Transverse colon (tissue), 4 donors: ENCODE data around the gene CAMTA1. TPM values are rescaled to one million over a fixed set of nuclear protein-coding genes. Genes with fewer than 3 reads are reported as not detected.

ENCODE experiments used
- DNase-seq: peaks from one replicate; pipeline ENCODE4 v3.0.0-alpha.2; 2019
- H3K27ac ChIP-seq, 4 donors: fragments of 200-600 bp; sonication (generic); 2 replicates each; pipeline ENCODE4 v1.5.1; 2016 to 2018; ENCODE audit warnings: inconsistent platforms in 4 of 4
- H3K27me3 ChIP-seq: fragments of 200-600 bp; sonication (generic); 2 replicates; pipeline ENCODE4 v1.5.1; 2017; ENCODE audit warnings: inconsistent platforms
- H3K36me3 ChIP-seq, 4 donors: fragments of 200-600 bp; sonication (generic); 2 replicates each; pipeline ENCODE4 v1.5.1; 2017 to 2019; ENCODE audit warnings: inconsistent platforms in 4 of 4
- H3K4me1 ChIP-seq, 4 donors: fragments of 200-600 bp; sonication (generic); 2 replicates each; pipeline ENCODE4 v1.5.1; 2017 to 2020; ENCODE audit warnings: inconsistent platforms in 4 of 4
- H3K4me3 ChIP-seq, 4 donors: fragments of 200-600 bp; sonication (generic); 1 replicate in 1 of 4; 2 replicates in 3 of 4; pipeline versions ENCODE4 v1.5.1 to v1.6.1; 2017 to 2019; ENCODE audit warnings: inconsistent platforms in 4 of 4
- H3K9me3 ChIP-seq, 2 donors: fragments of 200-600 bp; sonication (generic); 2 replicates each; pipeline ENCODE4 v1.5.1; 2017 to 2019; ENCODE audit warnings: inconsistent platforms in 2 of 2
- EP300 ChIP-seq: sonication (generic); formaldehyde crosslinking; IDR thresholded peaks from one replicate; pipeline ENCODE4 v1.6.1; 2017; ENCODE audit warnings: antibody characterized with exemption, low read depth
- POLR2A ChIP-seq: fragments of 450-650 bp; IDR thresholded peaks from one replicate; pipeline ENCODE4 v1.6.1; 2016; ENCODE audit warnings: antibody characterized with exemption, mild to moderate bottlenecking, moderate library complexity
- POLR2AphosphoS5 ChIP-seq, 3 donors: sonication (generic); formaldehyde crosslinking; IDR thresholded peaks; one replicate each; pipeline ENCODE4 v1.6.1; 2016; ENCODE audit warnings: antibody characterized with exemption in 3 of 3
- WGBS, 2 donors: methylation state at CpG; one replicate each; pipeline ENCODE4 v1.1.5; 2018; ENCODE audit warnings: low coverage in 1 of 2; 5-methylcytosine and 5-hydroxymethylcytosine counted together
- in situ Hi-C, 4 donors: fragments of 200-750 bp; cut with MboI; loops; one replicate each; pipeline versions ENCODE4 v1.15.0 to v1.15.1; 2017; ENCODE audit warnings: low sequenced_read_pairs in 3 of 4, low pct_ligation_motif_present in 1 of 4, low pct_unique_long_range_greater_than_20kb in 1 of 4
- intact Hi-C: fragments of 100-400 bp; cut with DNase I; formaldehyde crosslinking; loops from one replicate; pipeline ENCODE4 v1.15.1; 2023; ENCODE audit warnings: low total_unique reads
- total RNA-seq, 4 donors: library from RNA; depleted of rRNA; stranded (reverse); fragments of >200 nt; gene quantifications; one replicate each; pipeline ENCODE4 v1.1.0, GENCODE V29; 2016
- TF ChIP-seq, protein P1 (sequence below), 5 experiments: fragments of 200-600 bp in 3 of 5; fragments of 450-650 bp in 2 of 5; sonication (generic) in 3 of 5; IDR thresholded peaks; 1 replicate in 2 of 5; 2 replicates in 3 of 5; pipeline ENCODE4 v1.5.1; 2016 to 2017; ENCODE audit warnings: antibody characterized with exemption in 5 of 5, inconsistent platforms in 3 of 5, mild to moderate bottlenecking in 2 of 5, moderate library complexity in 1 of 5

CAMTA1 gene
- total RNA-seq, 4 donors from 2014 or later: 93.8 to 268 (median 130) TPM

DNA sequence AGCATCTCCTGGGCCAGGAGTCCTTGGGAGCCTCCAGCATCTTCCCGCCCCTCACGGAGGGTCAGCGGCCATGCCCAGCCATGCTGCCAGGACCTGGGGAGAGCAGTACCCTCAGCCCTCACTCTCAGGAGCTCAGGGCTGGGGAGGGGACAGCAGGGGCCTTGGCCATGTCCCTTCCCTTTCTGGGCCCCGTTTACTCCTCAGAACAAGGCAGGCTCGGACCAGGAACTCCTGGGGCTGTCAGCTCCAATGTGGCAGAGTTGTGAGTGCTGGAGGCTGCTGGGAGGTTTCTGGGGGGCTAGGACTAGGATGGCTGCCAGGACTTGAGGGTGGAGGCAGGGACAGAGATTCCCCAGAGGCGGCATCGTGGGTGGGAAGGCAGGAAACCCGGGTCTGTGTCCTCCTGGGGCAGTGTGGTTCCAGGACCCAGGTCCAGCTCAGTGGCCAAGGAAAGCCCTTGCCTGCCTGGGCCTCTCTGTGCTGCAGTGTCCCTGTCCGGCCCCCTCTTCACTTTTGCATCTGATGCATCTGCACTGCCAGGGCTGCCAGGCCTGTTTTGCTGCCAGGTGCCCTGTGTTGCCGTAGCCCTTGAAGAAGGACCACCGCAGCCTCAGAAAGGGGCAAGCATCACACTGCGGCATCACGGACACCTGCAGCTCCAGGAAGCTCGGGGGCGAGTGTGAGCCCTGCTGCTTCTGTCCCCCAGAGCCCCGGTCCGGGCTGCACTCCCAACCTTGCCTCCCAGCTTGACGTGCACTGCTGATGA lies 223.9 kb downstream of the CAMTA1 start:
- in situ Hi-C loops: no loop called here
- Histone ChIP-seq H3K9me3 (no peaks in the 10 kb centered on the region), H3K36me3 (no peaks in the 10 kb centered on the region)

DNA sequence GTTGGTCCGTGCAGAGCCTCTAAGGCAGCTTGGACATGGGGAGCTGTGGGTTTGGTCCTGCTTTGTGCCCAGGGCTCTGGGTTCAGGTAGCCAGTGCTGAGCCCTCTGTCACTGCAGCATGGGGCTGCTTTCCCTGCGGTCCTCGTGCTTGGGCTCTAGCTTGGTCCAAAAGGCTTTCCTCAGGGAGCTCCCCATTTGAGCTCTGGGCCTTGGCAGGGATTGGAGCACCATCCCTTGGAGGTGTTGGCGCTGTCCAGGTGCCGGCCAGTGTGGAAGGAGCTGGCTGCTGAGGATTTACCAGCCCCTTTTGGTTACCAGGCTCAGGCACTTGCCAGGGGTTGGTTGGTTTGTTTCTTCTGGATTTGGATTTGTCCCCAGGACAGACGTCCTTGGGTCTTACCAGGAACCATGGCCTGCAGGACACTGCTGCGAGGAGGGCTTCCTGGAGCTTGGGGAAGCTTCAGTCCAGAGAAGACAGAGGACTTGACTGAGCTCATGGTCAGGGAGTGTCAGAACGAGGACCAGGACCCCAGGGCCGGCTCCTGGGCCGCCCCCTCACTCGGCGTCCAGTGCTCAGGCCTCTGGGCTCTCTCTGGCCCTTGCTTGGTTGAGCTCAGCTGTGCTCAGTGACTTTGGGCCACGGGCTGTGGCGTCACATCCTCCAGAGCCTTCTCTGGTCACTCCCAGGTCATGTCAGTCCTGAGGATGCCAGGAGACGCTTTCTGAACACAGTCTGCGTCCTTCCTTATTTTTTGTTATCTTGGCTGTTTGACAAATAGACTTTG lies 224.7 kb downstream of the CAMTA1 start:
- intact Hi-C loops (no loop called here), in situ Hi-C loops (no loop called here)
- no peak for DNase-seq
- Histone ChIP-seq H3K4me3 (no peak overlapping the region), H3K4me1 (no peaks in the 10 kb centered on the region), H3K27me3 (no peaks in the 10 kb centered on the region), H3K27ac (no peak overlapping the region), H3K36me3 (no peaks in the 10 kb centered on the region), H3K9me3 (no peaks in the 10 kb centered on the region)
- WGBS, 2 donors: 68% methylated on average over 10 of the region's 16 CpGs; no CpG with 5 or more reads in 1 of the 2 donors
- TF ChIP-seq POLR2A: no peak
- TF ChIP-seq EP300: no peak
- TF ChIP-seq, protein P1, sequence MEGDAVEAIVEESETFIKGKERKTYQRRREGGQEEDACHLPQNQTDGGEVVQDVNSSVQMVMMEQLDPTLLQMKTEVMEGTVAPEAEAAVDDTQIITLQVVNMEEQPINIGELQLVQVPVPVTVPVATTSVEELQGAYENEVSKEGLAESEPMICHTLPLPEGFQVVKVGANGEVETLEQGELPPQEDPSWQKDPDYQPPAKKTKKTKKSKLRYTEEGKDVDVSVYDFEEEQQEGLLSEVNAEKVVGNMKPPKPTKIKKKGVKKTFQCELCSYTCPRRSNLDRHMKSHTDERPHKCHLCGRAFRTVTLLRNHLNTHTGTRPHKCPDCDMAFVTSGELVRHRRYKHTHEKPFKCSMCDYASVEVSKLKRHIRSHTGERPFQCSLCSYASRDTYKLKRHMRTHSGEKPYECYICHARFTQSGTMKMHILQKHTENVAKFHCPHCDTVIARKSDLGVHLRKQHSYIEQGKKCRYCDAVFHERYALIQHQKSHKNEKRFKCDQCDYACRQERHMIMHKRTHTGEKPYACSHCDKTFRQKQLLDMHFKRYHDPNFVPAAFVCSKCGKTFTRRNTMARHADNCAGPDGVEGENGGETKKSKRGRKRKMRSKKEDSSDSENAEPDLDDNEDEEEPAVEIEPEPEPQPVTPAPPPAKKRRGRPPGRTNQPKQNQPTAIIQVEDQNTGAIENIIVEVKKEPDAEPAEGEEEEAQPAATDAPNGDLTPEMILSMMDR (IDR thresholded peaks at IDR 0.05): no peak
- TF ChIP-seq POLR2AphosphoS5 (IDR thresholded peaks at IDR 0.05): no peak

More for the DNA sequence above, 223.9 kb downstream of the CAMTA1 start:
- H3K4me1 ChIP-seq: no peaks in the 10 kb centered on the region
- H3K4me3 ChIP-seq: no peak overlapping the region
- intact Hi-C loops: no loop called here
- TF ChIP-seq POLR2A: no peak
- no peak for TF ChIP-seq EP300
- TF ChIP-seq POLR2AphosphoS5 (IDR thresholded peaks at IDR 0.05): no peak
- H3K27ac ChIP-seq: no peak overlapping the region
- 40 to 75% methylated on average over 2 to 14 of the region's 18 CpGs for WGBS, 2 donors
- no peaks in the 10 kb centered on the region for H3K27me3 ChIP-seq
- no peak for DNase-seq

DNA sequence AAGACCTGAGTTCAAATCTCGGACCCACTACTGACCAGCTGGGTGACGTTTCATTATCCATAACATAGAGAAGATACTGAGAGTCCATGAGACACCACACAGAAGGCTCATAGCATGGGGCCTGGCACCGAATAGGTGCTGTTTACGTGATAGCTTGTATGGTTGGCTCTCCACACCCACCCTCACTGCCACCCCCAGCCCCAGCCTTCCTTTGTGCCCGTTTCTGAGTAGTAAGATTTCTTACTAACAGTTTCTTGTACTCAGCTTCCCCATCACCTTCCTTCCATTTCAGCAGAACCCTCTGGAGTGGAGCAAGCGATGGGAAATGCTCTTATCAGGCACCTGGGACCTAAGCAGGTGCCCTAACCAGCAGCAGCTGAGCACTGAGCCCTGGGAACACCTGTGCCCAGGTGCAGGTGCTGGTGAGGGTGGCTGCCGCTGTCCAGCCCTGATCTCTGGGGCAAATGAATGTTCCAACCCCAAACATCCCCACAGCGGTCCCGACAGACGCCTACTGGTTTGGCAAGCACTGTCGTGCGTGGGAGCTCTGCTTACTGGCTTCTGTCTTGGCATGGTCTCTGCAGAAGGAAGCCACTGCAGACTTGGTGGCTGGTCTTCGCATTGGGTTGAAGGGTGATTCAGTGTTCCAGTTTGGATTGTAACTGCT lies 225.4 kb downstream of the CAMTA1 start:
- in situ Hi-C loops (no loop called here), intact Hi-C loops (no loop called here)
- no peak overlapping the region for H3K4me3 ChIP-seq
- H3K36me3 ChIP-seq: no peaks in the 10 kb centered on the region
- no peak for DNase-seq
- TF ChIP-seq, protein P1 (IDR thresholded peaks at IDR 0.05): no peak
- no peak for TF ChIP-seq EP300
- TF ChIP-seq POLR2AphosphoS5 (IDR thresholded peaks at IDR 0.05): no peak
- no peak for TF ChIP-seq POLR2A
- H3K9me3 ChIP-seq: no peaks in the 10 kb centered on the region
- WGBS, 2 donors: 76% methylated on average over 13 of the region's 13 CpGs; no CpG with 5 or more reads in 1 of the 2 donors
- no peaks in the 10 kb centered on the region for H3K27me3 ChIP-seq
- no peak overlapping the region for H3K27ac ChIP-seq
- H3K4me1 ChIP-seq: no peaks in the 10 kb centered on the region

DNA sequence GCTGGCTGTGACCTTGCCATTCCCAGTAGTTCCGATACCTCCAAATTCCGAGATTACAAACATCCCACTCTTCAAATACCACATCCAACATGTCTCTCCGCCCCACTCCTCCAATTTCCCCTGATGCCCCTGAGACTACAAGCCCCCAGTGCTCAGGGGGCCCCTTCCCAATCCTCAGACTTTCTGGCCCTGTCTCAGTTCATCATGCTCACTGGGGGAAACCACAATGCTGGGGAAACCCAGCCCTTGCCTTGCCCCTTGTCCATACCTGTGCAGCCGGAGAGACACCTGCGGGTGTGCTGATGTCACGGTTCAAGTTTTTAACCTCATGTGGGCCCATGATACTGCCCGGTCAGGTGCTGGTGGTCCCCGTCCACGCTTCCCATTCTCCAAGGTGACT lies 226.6 kb downstream of the CAMTA1 start:
- H3K4me3 ChIP-seq: no peak overlapping the region
- no peaks in the 10 kb centered on the region for H3K36me3 ChIP-seq
- no peak overlapping the region for H3K27ac ChIP-seq
- DNase-seq: no peak
- H3K4me1 ChIP-seq: no peaks in the 10 kb centered on the region
- no peaks in the 10 kb centered on the region for H3K27me3 ChIP-seq
- no peaks in the 10 kb centered on the region for H3K9me3 ChIP-seq
- 81 to 85% methylated on average over 5 to 9 of the region's 9 CpGs for WGBS, 2 donors
- TF ChIP-seq, protein P1 (IDR thresholded peaks at IDR 0.05): no peak
- TF ChIP-seq EP300 (no peak), POLR2AphosphoS5 (IDR thresholded peaks at IDR 0.05) (no peak), POLR2A (no peak)
- intact Hi-C loops (no loop called here), in situ Hi-C loops (no loop called here)
